PFSK-1 (cell line): ENCODE results near the gene SH2D5.

ENCODE experiments used
- FOXP2 ChIP-seq: optimal IDR thresholded peaks from 2 replicates; pipeline ENCODE3; 2011; ENCODE audit warnings: borderline replicate concordance, control low read depth, inconsistent platforms; ENCODE audit not compliant: insufficient read depth; ENCODE audit errors: extremely low read length, extremely low read depth
- POLR2AphosphoS5 ChIP-seq: IDR thresholded peaks from 2 replicates; pipeline ENCODE4 v1.6.1; 2012; ENCODE audit warnings: low read depth, mild to moderate bottlenecking, control low read depth, low read length, moderate library complexity
- REST ChIP-seq, 2 experiments: IDR thresholded peaks; 2 replicates each; pipeline versions ENCODE4 v1.6.1 to v1.8.0; 2011 to 2012; ENCODE audit warnings: low read depth in 2 of 2, low read length in 2 of 2, control low read depth in 1 of 2, inconsistent platforms in 1 of 2, mild to moderate bottlenecking in 1 of 2, moderate library complexity in 1 of 2; ENCODE audit not compliant: insufficient read depth in 1 of 2
- SIN3A ChIP-seq: IDR thresholded peaks from 2 replicates; pipeline ENCODE4 v1.6.1; 2012; ENCODE audit warnings: mild to moderate bottlenecking, low read length, moderate library complexity, borderline replicate concordance; ENCODE audit not compliant: insufficient read depth
- TAF1 ChIP-seq: IDR thresholded peaks from 2 replicates; pipeline ENCODE4 v1.6.1; 2012; ENCODE audit warnings: low read length, control low read depth, borderline replicate concordance; ENCODE audit not compliant: insufficient read depth

GRCh38 chr1:20697563-20697962 is 34.9 kb downstream of the SH2D5 start:
- TF ChIP-seq SIN3A: no peak
- no peak for TF ChIP-seq TAF1
- TF ChIP-seq REST (IDR thresholded peaks at IDR 0.05; ENCODE audit: insufficient read depth in 1 of 2, low read depth in 2 of 2, low read length in 2 of 2): no peak
- TF ChIP-seq POLR2AphosphoS5: no peak
- TF ChIP-seq FOXP2: no peak
